Mesodermal cell (in vitro differentiated cells): Measurements from ENCODE around the gene SND1.
"Not testable (repeated sequence)": the region's sequence is repeated elsewhere in the genome, so short reads cannot be mapped to it uniquely, and the experiment has no call there.

ENCODE experiments used
- H3K27ac ChIP-seq: 2 replicates; pipeline ENCODE4 v1.7.0; 2013; ENCODE audit warnings: mild to moderate bottlenecking, low read depth, low read length, moderate library complexity; ENCODE audit not compliant: severe bottlenecking
- H3K36me3 ChIP-seq: 2 replicates; pipeline ENCODE4 v1.7.1; 2013; ENCODE audit warnings: mild to moderate bottlenecking, low read length, moderate library complexity; ENCODE audit not compliant: control insufficient read depth, insufficient read depth
- H3K4me1 ChIP-seq: one replicate; pipeline ENCODE4 v1.7.1; 2013; ENCODE audit warnings: mild to moderate bottlenecking, low read length; ENCODE audit not compliant: insufficient read depth, control insufficient read depth, poor library complexity, severe bottlenecking
- H3K4me3 ChIP-seq: 2 replicates; pipeline ENCODE4 v1.7.0; 2013; ENCODE audit warnings: low read length, control low read depth, mild to moderate bottlenecking; ENCODE audit not compliant: insufficient read depth, poor library complexity, severe bottlenecking; ENCODE audit errors: extremely low read depth
- H3K9me3 ChIP-seq: 2 replicates; pipeline ENCODE4 v1.7.1; 2013; ENCODE audit warnings: mild to moderate bottlenecking, low read length, moderate library complexity; ENCODE audit not compliant: control insufficient read depth
- WGBS, 2 experiments: methylation state at CpG; one replicate each; pipeline ENCODE4 v1.1.5; 2013; ENCODE audit warnings: missing lambda C conversion rate in 2 of 2; ENCODE audit not compliant: insufficient coverage in 2 of 2; 5-methylcytosine and 5-hydroxymethylcytosine counted together

Gene SND1

DNA sequence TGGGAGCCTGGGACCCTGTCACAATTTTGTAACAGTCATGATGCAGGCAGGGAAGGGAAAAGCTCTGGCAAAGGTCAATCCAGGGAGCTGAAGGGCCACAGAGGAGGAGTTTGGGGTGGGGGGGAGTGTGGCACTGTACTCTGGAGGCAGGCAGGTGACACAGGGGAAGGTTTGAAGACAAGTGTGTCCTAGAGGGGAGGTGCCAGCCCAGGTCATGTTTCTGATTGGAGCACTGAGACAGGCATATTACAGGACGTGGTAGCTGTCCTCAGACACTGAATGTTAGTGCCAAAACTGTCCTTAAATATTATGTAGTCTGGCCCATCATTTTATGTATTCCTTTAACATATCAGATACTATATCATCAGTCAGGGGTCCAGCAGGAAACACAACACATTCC is 454.8 kb downstream of the SND1 start:
- Histone ChIP-seq H3K4me3 (no peak overlapping the region), H3K36me3 (no peaks in the 10 kb centered on the region), H3K9me3 (no peaks in the 10 kb centered on the region), H3K27ac (no peak overlapping the region), H3K4me1 (peaks cover 5% of the 10 kb centered on the region)
- 83% methylated on average over 1 of the region's 1 CpG; no CpG with 5 or more reads in 1 of the 2 experiments for WGBS, 2 experiments

- not testable (repeated sequence) for H3K36me3 ChIP-seq
- WGBS, 2 experiments, result 85 to 89% methylated on average over 5 to 6 of the region's 12 CpGs
Observed at GRCh38 chr7:128107516-128107915, 455.5 kb downstream of the SND1 start.

DNA sequence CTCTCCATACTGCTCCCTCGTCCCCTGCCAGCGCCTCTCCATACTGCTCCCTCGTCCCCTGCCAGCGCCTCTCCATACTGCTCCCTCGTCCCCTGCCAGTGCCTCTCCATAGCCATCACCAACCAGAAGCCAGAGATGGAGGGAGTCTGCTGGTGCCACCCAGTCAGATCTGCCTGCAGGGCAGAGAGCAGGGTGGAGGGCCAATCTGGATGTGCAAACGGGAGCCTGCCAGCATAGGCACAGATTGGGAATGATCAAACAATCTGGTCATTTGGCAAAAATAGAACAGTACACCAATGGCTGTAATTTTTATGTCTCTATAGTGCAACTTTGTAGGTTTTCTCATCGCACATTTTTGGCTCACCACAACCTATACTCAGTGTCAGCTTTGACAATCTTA is 456.1 kb downstream of the SND1 start:
- H3K27ac ChIP-seq, result no peak overlapping the region
- 50 to 86% methylated on average over 1 of the region's 7 CpGs for WGBS, 2 experiments
- H3K4me1 ChIP-seq, result peaks cover 5% of the 10 kb centered on the region
- H3K9me3 ChIP-seq, result no peaks in the 10 kb centered on the region
- H3K36me3 ChIP-seq, result no peaks in the 10 kb centered on the region
- H3K4me3 ChIP-seq, result no peak overlapping the region

More at GRCh38 chr7:128107516-128107915, 455.5 kb downstream of the SND1 start:
- not testable (repeated sequence) for H3K4me1 ChIP-seq, H3K27ac ChIP-seq, H3K4me3 ChIP-seq, H3K9me3 ChIP-seq

GRCh38 chr7:128108641-128109423 is 456.8 kb downstream of the SND1 start:
- Histone ChIP-seq H3K4me3 (no peak overlapping the region), H3K4me1 (peaks cover 5% of the 10 kb centered on the region), H3K36me3 (no peaks in the 10 kb centered on the region), H3K9me3 (no peaks in the 10 kb centered on the region), H3K27ac (no peak overlapping the region)
- 93 to 94% methylated on average over 8 to 9 of the region's 11 CpGs for WGBS, 2 experiments

- not testable (repeated sequence) for H3K4me1 ChIP-seq, H3K4me3 ChIP-seq, H3K27ac ChIP-seq, H3K9me3 ChIP-seq, H3K36me3 ChIP-seq
- 74 to 92% methylated on average over 7 to 10 of the region's 12 CpGs for WGBS, 2 experiments
Observed at GRCh38 chr7:128109424-128109969, 457.5 kb downstream of the SND1 start.

- 88 to 97% methylated on average over 2 of the region's 2 CpGs for WGBS, 2 experiments
- Histone ChIP-seq H3K27ac (no peak overlapping the region), H3K36me3 (no peaks in the 10 kb centered on the region), H3K9me3 (peaks cover 5% of the 10 kb centered on the region), H3K4me1 (peaks cover 11% of the 10 kb centered on the region), H3K4me3 (no peak overlapping the region)
Observed at GRCh38 chr7:128110641-128111364, 458.8 kb downstream of the SND1 start.

- Histone ChIP-seq H3K36me3 (no peaks in the 10 kb centered on the region), H3K27ac (no peak overlapping the region), H3K9me3 (peaks cover 5% of the 10 kb centered on the region), H3K4me3 (no peak overlapping the region), H3K4me1 (peaks cover 15% of the 10 kb centered on the region)
- WGBS, 2 experiments, result 89 to 92% methylated on average over 7 to 11 of the region's 19 CpGs
Observed at GRCh38 chr7:128112018-128112780, 460.2 kb downstream of the SND1 start.

GRCh38 chr7:128112781-128113221 is 460.8 kb downstream of the SND1 start:
- 73 to 80% methylated on average over 2 to 4 of the region's 4 CpGs for WGBS, 2 experiments
- Histone ChIP-seq H3K9me3 (peaks cover 5% of the 10 kb centered on the region), H3K4me3 (no peak overlapping the region), H3K4me1 (peaks cover 15% of the 10 kb centered on the region), H3K36me3 (no peaks in the 10 kb centered on the region), H3K27ac (no peak overlapping the region)

- 87 to 95% methylated on average over 4 of the region's 4 CpGs for WGBS, 2 experiments
- H3K36me3 ChIP-seq, result no peaks in the 10 kb centered on the region
- peaks cover 5% of the 10 kb centered on the region for H3K9me3 ChIP-seq
- H3K4me1 ChIP-seq, result peaks cover 15% of the 10 kb centered on the region
- H3K27ac ChIP-seq, result no peak overlapping the region
- no peak overlapping the region for H3K4me3 ChIP-seq
Observed at GRCh38 chr7:128113839-128114238, 461.8 kb downstream of the SND1 start.

DNA sequence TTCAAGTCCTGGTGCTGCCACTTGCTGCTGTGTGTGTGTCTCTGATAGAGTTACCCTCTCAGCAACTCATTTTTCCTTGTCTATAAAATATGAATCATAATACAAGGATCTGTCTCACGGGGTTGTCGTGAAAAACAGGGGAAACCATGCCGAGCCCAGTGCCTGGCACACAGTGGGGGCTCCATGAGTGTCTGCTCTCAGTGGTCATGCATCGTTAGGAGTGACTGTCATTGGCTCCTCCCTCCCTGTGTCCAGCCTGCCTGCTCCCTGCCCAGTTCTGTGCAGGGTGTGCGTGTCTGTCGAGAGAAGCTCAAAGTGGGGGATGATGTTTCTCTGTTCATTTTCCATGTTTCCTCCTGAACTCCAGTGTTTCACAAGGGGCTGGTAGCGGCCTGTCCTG is 462.8 kb downstream of the SND1 start:
- H3K36me3 ChIP-seq, result no peaks in the 10 kb centered on the region
- H3K9me3 ChIP-seq, result peaks cover 5% of the 10 kb centered on the region
- peak overlapping the region; percentile 64 for H3K27ac ChIP-seq
- no peak overlapping the region for H3K4me3 ChIP-seq
- peaks cover 15% of the 10 kb centered on the region for H3K4me1 ChIP-seq
- 92 to 97% methylated on average over 3 to 6 of the region's 7 CpGs for whole genome bisulfite sequencing, 2 experiments
